ENCODE results near the gene PPP1R12B. TPM values are rescaled to one million over a fixed set of nuclear protein-coding genes. Genes with fewer than 3 reads are reported as not detected.

Gene PPP1R12B
- total and polyA plus RNA-seq, 2 experiments from 2014 or later: 13.2 to 13.8 TPM

GRCh38 chr1:202589190-202589930 lies 240.9 kb downstream of the PPP1R12B start (continued):
- TF ChIP-seq, protein P1, sequence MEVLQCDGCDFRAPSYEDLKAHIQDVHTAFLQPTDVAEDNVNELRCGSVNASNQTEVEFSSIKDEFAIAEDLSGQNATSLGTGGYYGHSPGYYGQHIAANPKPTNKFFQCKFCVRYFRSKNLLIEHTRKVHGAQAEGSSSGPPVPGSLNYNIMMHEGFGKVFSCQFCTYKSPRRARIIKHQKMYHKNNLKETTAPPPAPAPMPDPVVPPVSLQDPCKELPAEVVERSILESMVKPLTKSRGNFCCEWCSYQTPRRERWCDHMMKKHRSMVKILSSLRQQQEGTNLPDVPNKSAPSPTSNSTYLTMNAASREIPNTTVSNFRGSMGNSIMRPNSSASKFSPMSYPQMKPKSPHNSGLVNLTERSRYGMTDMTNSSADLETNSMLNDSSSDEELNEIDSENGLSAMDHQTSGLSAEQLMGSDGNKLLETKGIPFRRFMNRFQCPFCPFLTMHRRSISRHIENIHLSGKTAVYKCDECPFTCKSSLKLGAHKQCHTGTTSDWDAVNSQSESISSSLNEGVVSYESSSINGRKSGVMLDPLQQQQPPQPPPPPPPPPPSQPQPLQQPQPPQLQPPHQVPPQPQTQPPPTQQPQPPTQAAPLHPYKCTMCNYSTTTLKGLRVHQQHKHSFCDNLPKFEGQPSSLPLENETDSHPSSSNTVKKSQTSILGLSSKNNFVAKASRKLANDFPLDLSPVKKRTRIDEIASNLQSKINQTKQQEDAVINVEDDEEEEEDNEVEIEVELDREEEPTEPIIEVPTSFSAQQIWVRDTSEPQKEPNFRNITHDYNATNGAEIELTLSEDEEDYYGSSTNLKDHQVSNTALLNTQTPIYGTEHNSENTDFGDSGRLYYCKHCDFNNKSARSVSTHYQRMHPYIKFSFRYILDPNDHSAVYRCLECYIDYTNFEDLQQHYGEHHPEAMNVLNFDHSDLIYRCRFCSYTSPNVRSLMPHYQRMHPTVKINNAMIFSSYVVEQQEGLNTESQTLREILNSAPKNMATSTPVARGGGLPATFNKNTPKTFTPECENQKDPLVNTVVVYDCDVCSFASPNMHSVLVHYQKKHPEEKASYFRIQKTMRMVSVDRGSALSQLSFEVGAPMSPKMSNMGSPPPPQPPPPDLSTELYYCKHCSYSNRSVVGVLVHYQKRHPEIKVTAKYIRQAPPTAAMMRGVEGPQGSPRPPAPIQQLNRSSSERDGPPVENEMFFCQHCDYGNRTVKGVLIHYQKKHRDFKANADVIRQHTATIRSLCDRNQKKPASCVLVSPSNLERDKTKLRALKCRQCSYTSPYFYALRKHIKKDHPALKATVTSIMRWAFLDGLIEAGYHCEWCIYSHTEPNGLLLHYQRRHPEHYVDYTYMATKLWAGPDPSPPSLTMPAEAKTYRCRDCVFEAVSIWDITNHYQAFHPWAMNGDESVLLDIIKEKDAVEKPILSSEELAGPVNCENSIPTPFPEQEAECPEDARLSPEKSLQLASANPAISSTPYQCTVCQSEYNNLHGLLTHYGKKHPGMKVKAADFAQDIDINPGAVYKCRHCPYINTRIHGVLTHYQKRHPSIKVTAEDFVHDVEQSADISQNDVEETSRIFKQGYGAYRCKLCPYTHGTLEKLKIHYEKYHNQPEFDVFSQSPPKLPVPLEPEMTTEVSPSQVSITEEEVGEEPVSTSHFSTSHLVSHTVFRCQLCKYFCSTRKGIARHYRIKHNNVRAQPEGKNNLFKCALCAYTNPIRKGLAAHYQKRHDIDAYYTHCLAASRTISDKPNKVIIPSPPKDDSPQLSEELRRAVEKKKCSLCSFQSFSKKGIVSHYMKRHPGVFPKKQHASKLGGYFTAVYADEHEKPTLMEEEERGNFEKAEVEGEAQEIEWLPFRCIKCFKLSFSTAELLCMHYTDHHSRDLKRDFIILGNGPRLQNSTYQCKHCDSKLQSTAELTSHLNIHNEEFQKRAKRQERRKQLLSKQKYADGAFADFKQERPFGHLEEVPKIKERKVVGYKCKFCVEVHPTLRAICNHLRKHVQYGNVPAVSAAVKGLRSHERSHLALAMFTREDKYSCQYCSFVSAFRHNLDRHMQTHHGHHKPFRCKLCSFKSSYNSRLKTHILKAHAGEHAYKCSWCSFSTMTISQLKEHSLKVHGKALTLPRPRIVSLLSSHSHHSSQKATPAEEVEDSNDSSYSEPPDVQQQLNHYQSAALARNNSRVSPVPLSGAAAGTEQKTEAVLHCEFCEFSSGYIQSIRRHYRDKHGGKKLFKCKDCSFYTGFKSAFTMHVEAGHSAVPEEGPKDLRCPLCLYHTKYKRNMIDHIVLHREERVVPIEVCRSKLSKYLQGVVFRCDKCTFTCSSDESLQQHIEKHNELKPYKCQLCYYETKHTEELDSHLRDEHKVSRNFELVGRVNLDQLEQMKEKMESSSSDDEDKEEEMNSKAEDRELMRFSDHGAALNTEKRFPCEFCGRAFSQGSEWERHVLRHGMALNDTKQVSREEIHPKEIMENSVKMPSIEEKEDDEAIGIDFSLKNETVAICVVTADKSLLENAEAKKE (CRISPR knock-in tag; IDR thresholded peaks at IDR 0.05): no peak

GRCh38 chr1:202590126-202590525 lies 241.6 kb downstream of the PPP1R12B start:
- H3K27ac ChIP-seq (ENCODE audit: low read depth): no peak overlapping the region
- H3K4me2 ChIP-seq: no peak overlapping the region
- H3K9me3 Mint-ChIP-seq: no peaks in the 10 kb centered on the region
- no peak for DNase-seq (ENCODE audit: low spot score)
- no peak overlapping the region for H3K4me3 ChIP-seq
- H3K27me3 Mint-ChIP-seq (ENCODE audit: insufficient read depth, low read depth, poor library complexity): peaks cover 2% of the 10 kb centered on the region
- H3K27ac Mint-ChIP-seq: no peak overlapping the region
- H3K79me2 ChIP-seq (replicated peaks; ENCODE audit: insufficient read depth): no peaks in the 10 kb centered on the region
- H3K4me1 Mint-ChIP-seq: no peaks in the 10 kb centered on the region
- no peaks in the 10 kb centered on the region for H3K4me1 ChIP-seq (ENCODE audit: insufficient read depth)
- no peaks in the 10 kb centered on the region for H3K36me3 Mint-ChIP-seq (ENCODE audit: low read depth)
- H3K4me3 Mint-ChIP-seq: no peak overlapping the region
- H3K9me2 ChIP-seq (ENCODE audit: insufficient read depth): peaks cover 4% of the 10 kb centered on the region; the same call in 1 of the 2 replicates
- ATAC-seq: no peak
- H3F3A ChIP-seq (replicated peaks; ENCODE audit: low read depth): no peaks in the 10 kb centered on the region
- H4K20me1 ChIP-seq (replicated peaks; ENCODE audit: insufficient read depth): no peaks in the 10 kb centered on the region
- H2AFZ ChIP-seq: no peak overlapping the region
- H3K36me3 ChIP-seq (ENCODE audit: insufficient read depth): no peaks in the 10 kb centered on the region
- no peaks in the 10 kb centered on the region for H3K27me3 ChIP-seq (ENCODE audit: insufficient read depth)
- no peak for TF ChIP-seq POLR2AphosphoS5 (IDR thresholded peaks at IDR 0.05; ENCODE audit: low read depth)
- TF ChIP-seq, protein P2, sequence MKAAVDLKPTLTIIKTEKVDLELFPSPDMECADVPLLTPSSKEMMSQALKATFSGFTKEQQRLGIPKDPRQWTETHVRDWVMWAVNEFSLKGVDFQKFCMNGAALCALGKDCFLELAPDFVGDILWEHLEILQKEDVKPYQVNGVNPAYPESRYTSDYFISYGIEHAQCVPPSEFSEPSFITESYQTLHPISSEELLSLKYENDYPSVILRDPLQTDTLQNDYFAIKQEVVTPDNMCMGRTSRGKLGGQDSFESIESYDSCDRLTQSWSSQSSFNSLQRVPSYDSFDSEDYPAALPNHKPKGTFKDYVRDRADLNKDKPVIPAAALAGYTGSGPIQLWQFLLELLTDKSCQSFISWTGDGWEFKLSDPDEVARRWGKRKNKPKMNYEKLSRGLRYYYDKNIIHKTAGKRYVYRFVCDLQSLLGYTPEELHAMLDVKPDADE (IDR thresholded peaks at IDR 0.05): no peak
- no peak for TF ChIP-seq CREB1 (CRISPR knock-in tag; IDR thresholded peaks at IDR 0.05; ENCODE audit: low read depth)
- TF ChIP-seq ZNF331 (CRISPR knock-in tag; IDR thresholded peaks at IDR 0.05; ENCODE audit: low read depth): no peak
- no peak for TF ChIP-seq CTCF (conservative IDR thresholded peaks at IDR 0.05; ENCODE audit: low read depth in 2 of 2)
- no peak for TF ChIP-seq EZH2phosphoT487 (IDR thresholded peaks at IDR 0.05; ENCODE audit: unreplicated experiment)
